PFSK-1 (cell line): ENCODE results near the gene TRPM2.

ENCODE experiments used
- FOXP2 ChIP-seq: optimal IDR thresholded peaks from 2 replicates; pipeline ENCODE3; 2011; ENCODE audit warnings: borderline replicate concordance, control low read depth, inconsistent platforms; ENCODE audit not compliant: insufficient read depth; ENCODE audit errors: extremely low read length, extremely low read depth
- POLR2AphosphoS5 ChIP-seq: IDR thresholded peaks from 2 replicates; pipeline ENCODE4 v1.6.1; 2012; ENCODE audit warnings: low read depth, mild to moderate bottlenecking, control low read depth, low read length, moderate library complexity
- REST ChIP-seq, 2 experiments: IDR thresholded peaks; 2 replicates each; pipeline versions ENCODE4 v1.6.1 to v1.8.0; 2011 to 2012; ENCODE audit warnings: low read depth in 2 of 2, low read length in 2 of 2, control low read depth in 1 of 2, inconsistent platforms in 1 of 2, mild to moderate bottlenecking in 1 of 2, moderate library complexity in 1 of 2; ENCODE audit not compliant: insufficient read depth in 1 of 2
- SIN3A ChIP-seq: IDR thresholded peaks from 2 replicates; pipeline ENCODE4 v1.6.1; 2012; ENCODE audit warnings: mild to moderate bottlenecking, low read length, moderate library complexity, borderline replicate concordance; ENCODE audit not compliant: insufficient read depth
- TAF1 ChIP-seq: IDR thresholded peaks from 2 replicates; pipeline ENCODE4 v1.6.1; 2012; ENCODE audit warnings: low read length, control low read depth, borderline replicate concordance; ENCODE audit not compliant: insufficient read depth

- TF ChIP-seq SIN3A = no peak
- TF ChIP-seq POLR2AphosphoS5 = no peak
- no peak for TF ChIP-seq REST (IDR thresholded peaks at IDR 0.05; ENCODE audit: insufficient read depth in 1 of 2, low read depth in 2 of 2, low read length in 2 of 2)
- TF ChIP-seq TAF1 = no peak
- no peak for TF ChIP-seq FOXP2
Measured at GRCh38 chr21:44401386-44402160, 48.2 kb downstream of the TRPM2 start.
